ENCODE results near the gene ADGRL3.
"Not testable (repeated sequence)": the region's sequence is repeated elsewhere in the genome, so short reads cannot be mapped to it uniquely, and the experiment has no call there.

Gene ADGRL3

DNA sequence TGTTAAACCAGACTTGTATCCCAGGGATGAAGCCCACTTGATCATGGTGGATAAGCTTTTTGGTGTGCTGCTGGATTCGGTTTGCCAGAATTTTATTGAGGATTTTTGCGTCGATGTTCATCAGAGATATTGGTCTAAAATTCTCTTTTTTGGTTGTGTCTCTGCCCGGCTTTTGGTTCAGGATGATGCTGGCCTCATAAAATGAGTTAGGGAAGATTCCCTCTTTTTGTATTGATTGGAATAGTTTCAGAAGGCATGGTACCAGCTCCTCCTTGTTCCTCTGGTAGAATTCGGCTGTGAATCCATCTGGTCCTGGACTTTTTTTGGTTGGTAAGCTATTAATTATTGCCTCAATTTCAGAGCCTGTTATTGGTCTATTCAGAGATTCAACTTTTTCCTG lies 556.8 kb downstream of the ADGRL3 start:
- DNase-seq (ENCODE audit: low spot score), result not testable (repeated sequence)

- DNase-seq (ENCODE audit: low spot score), result not testable (repeated sequence)
These were observed 557.9 kb downstream of the ADGRL3 start for GRCh38 chr4:61757983-61758382.

- not testable (repeated sequence) for DNase-seq (ENCODE audit: low spot score)
These were observed 558.5 kb downstream of the ADGRL3 start for GRCh38 chr4:61758596-61758995.

- not testable (repeated sequence) for DNase-seq (ENCODE audit: low spot score)
These were observed 559.1 kb downstream of the ADGRL3 start for GRCh38 chr4:61759245-61759644.

GRCh38 chr4:61759885-61760284 lies 559.8 kb downstream of the ADGRL3 start:
- not testable (repeated sequence) for DNase-seq (ENCODE audit: low spot score)

- no peak for DNase-seq (ENCODE audit: low spot score)
These were observed 560.7 kb downstream of the ADGRL3 start for GRCh38 chr4:61760820-61761219.

- no peak for DNase-seq (ENCODE audit: low spot score)
These were observed 562.8 kb downstream of the ADGRL3 start for GRCh38 chr4:61762722-61763627.

- no peak for DNase-seq (ENCODE audit: low spot score)
These were observed 563.6 kb downstream of the ADGRL3 start for GRCh38 chr4:61763682-61764081.

GRCh38 chr4:61764090-61764489 lies 564.0 kb downstream of the ADGRL3 start:
- not testable (repeated sequence) for DNase-seq (ENCODE audit: low spot score)

DNA sequence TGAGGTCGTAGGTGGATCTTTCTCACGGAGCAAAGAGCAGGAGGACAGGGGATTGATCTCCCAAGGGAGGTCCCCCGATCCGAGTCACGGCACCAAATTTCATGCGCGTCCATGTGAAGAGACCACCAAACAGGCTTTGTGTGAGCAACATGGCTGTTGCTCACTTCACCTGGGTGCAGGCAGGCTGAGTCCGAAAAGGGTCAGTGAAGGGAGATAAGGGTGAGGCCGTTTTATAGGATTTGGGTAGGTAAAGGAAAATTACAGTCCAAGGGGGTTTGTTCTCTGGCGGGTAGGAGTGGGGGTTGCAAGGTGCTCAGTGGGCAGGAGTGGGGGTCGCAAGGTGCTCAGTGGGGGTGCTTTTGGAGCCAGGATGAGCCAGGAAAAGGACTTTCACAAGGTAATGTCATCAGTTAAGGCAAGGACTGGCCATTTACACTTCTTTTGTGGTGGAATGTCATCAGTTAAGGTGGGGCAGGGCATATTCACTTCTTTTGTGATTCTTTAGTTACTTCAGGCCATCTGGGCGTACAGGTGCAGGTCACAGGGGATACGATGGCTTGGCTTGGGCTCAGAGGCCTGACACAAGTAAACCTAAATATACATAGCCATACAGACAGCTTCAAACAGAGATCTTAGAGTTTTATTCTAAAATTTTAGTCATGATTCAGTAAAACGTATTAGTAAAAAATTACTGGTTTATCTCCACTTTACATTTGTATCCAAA lies 569.5 kb downstream of the ADGRL3 start:
- not testable (repeated sequence) for DNase-seq (ENCODE audit: low spot score)

GRCh38 chr4:61770456-61770855 lies 570.3 kb downstream of the ADGRL3 start:
- DNase-seq (ENCODE audit: low spot score), result no peak

DNA sequence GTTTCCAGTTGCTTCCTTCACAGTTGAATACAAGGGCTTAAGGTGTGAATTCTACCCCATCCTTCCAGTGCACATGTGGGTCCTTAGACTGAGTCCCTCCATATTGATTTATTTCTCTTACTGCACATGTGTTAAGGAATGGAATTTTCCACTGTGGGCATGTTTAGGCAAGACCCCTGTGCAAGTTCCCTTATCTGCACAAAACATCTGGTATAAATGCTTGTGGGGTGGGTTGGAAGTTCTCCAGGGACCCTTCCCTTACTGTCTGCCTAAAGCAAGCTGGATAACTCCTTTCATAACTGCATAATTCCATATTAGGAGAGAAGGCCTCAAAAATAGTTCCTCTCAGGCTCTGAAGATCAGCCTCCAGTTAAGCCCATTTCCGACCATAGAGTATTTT lies 570.9 kb downstream of the ADGRL3 start:
- DNase-seq (ENCODE audit: low spot score), result no peak

GRCh38 chr4:61772126-61772525 lies 572.0 kb downstream of the ADGRL3 start:
- no peak for DNase-seq (ENCODE audit: low spot score)

- no peak for DNase-seq (ENCODE audit: low spot score)
These were observed 573.6 kb downstream of the ADGRL3 start for GRCh38 chr4:61773655-61774245.

DNA sequence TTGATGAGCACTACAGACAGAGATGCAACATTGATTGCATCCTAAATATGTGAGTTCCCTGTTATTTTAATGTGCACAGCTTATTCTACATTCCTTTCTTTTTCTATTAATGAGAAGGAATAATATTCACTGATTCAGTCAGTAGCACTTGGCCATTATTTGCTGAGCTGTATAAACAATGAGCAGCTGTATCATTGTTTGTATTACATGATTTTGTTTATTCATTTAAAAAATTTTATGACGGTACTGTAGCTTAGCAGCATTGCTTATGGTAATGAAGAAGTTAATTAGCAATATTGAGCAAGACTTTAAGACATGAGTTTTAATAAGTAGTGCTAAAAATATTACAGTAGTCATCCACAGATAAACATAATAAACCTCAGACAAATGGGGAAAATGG lies 582.0 kb downstream of the ADGRL3 start:
- DNase-seq (ENCODE audit: low spot score), result no peak

- no peak for DNase-seq (ENCODE audit: low spot score)
These were observed 582.9 kb downstream of the ADGRL3 start for GRCh38 chr4:61783050-61783449.

DNA sequence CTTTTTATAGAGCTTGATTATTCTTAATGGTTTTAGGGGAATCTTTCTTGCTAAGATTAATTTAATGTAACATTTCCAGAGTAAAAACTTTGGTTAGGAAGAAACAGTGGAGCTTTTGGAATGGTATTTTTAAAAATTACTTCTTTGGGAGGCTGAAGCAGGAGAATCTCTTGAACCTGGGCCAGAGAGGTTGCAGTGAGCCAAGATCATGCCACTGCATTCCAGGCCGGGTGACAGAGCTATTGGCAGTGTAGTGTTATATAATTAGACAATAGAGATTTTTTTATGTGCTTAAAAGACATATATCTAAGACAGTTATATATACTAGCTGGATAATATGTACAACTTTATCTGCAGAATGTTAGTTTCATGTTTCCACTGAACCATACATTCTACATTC lies 585.6 kb downstream of the ADGRL3 start:
- no peak for DNase-seq (ENCODE audit: low spot score)

DNA sequence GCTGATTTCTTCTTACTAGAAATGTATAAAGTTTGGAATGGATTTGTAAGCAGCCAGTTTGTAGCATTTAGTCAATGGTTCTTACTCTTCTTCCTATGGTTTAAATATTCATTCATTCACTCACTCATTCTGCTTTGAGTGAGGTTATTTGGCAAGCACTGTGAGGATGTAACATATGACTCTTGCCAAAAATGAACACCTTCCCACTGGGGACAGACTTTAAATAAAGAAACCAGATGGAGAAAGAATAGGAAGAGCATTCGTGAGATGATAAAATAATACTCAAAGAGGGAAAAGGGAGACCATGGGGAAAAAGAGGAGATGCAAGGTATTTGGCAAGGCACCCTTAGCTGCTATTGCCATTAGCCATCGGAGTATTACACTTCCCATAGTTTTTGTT lies 586.1 kb downstream of the ADGRL3 start:
- DNase-seq (ENCODE audit: low spot score), result no peak

DNA sequence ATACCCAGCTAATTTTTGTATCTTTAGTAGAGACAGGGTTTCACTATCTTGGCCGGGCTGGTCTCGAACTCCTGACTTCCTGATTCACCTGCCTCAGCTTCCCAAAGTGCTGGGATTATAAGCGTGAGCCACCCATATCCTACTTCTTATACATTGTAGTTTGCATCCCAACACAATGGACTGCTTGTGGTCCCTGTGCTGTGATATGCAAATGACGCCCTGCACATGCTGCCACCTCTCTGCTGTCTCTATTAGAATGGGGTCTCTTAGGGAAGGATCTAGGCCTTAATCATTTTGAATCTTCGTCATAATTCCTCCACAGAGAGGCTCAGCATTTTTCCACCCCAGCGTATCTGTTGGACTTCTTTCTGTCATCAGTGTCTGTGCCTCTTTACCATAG lies 595.9 kb downstream of the ADGRL3 start:
- DNase-seq (ENCODE audit: low spot score), result no peak

- DNase-seq (ENCODE audit: low spot score), result no peak
These were observed 599.7 kb downstream of the ADGRL3 start for GRCh38 chr4:61799794-61800193.

GRCh38 chr4:61805227-61805626 lies 605.1 kb downstream of the ADGRL3 start:
- DNase-seq (ENCODE audit: low spot score), result no peak

DNA sequence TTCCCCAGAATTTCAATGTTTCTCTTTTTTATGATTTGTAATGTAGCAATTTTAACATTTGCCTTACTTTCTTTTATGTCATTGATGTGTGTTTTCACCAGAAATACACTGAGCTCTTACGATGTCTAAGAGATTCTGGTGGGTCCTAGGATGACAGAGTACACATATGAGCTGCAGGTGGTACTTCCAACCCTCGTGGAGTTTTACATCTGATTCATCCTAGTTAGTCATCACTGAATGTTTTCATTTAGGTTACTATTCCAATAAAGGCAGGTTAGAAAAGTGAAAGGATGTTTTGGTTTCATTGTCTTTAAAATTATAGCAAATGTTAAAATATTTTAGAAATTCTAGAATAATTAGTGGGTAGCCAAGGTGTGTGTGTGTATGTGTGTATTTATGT lies 605.9 kb downstream of the ADGRL3 start:
- no peak for DNase-seq (ENCODE audit: low spot score)

DNA sequence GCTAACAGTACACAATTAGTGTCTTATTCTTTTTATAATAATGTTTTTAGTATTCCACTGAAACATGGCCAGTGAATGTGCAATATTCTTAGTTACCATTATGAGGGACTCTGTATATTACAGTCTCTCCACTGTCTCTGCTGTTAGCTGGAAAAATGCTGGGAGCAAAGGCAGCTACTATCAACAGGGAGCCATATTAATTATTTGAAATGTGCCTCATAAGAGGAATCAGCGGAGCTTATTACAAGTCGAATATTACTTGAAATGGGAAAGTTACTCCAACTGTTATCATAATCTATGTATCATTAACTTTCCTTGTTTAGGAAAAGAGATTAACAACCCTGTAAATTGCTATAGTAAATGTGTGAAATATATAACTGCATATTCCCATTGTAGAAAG lies 612.0 kb downstream of the ADGRL3 start:
- DNase-seq (ENCODE audit: low spot score), result no peak
